NCI-H128 (cell line): ENCODE data around the gene NRL.
"Not testable (repeated sequence)": the region's sequence is repeated elsewhere in the genome, so short reads cannot be mapped to it uniquely, and the experiment has no call there.

ENCODE experiments used
- DNase-seq: peaks from one replicate; lab custom pipeline; 2025; ENCODE audit not compliant: unreplicated experiment; lab: John Stamatoyannopoulos, UW

Gene NRL

DNA sequence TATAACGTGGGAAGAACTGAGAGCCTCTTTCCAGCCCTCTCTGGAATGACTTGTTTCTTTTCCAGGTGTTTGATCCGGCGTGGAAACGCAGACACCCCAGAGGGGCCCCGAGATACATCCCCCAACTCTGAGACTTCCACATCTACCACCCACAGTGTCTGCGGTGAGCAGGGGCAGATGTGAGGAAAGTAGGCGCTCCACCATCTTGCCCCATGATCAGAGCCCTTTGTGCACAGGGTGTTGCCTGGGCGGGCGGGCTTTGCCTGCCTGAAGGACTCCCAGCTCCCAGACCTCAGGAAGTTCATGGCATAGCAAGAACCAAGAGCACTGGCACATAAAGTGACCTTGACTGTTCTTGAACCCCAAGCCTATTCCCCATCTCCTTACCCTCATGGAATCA is 60.1 kb downstream of the NRL start:
- DNase-seq: no peak

DNA sequence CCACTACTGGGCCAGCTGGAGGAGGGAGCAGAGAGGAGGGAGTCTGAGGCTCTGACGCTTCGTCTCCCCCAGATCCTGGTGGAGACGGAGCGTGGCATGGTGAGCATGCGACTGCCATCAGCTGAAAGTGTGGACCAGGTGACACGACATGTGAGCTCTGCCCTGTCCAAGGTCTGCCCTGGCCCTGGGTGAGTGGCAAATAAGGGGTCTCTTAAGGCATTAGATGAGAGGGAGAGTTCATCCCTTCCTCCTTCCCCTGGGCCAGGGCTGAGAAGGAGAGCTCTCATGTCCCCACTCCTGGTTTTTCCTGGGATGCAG is 60.5 kb downstream of the NRL start:
- DNase-seq: no peak

DNA sequence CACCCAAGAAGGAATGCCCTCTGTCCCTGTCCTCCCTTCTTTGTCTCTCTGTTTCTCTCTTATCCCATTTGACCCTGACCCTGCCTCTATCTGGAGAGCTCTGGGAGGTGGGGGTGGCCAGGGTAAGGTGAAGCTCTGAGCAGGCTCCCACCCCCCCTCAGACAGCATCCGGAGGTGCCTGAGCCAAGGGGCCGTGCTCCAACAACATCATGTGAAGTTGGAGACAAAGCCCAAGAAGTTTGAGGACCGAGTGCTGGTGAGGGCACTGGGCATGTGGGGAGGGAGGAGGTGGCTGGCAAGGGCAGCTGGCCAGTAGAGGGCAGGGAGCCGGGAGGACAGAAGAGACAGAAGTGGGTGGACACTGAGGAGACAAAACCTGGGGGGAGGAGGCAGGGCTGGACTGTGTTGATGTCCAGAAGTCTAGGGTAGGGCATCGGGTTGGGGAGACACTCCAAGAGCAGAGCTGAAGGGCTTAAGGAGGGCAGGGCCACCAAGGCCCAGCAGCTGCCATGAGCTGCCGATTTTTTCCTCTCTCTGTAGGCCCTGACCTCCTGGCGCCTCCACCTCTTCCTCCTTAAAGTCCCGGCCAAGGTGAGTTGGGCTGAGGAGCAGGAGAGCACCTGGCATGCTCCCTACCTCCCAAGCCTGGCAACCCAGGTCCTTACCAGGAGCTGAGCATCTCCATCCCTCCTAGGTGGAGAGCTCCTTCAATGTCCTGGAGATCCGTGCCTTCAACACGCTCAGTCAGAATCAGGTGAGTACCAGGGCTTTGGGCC is 61.0 kb downstream of the NRL start:
- DNase-seq: no peak

DNA sequence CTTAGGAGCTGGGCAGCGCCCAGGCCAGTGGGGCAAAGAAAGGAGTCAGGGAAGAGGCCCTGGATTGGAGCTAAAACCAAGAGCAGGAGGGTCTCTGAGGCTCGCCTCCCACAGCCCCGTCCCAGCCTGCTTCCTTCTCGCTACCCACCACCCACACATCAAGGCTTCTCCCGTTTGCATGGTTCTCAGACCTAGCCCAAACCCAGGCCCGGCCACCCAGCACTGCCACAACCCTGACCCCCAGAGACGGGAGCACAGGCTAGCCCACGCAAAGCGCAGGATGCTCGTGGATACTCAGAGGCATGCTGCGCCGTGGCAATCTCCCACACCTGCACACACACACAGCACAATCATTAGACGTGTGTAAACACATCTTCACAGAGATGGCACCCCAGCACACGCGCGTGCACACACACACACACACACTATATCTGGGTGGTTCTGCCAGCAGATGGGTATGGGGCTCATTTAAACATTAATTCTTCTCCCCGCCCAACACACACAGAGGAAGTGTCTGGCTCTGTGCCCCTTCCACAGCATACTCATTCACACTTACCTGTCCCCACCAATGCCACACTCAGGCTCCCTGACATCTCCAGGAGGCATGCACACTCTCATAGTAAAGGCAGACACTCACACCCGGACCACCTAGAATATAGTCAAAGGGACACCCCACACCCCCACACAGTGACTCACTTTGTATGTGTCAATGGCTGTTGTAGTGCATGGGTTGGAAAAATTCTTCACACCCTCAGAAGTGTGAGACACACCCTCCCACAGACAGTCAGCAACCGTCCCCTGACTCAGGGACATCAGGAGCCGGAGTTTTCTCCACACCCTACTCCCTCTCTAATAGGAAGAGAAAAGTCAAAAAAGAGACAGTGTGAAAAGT is 61.8 kb downstream of the NRL start:
- no peak for DNase-seq

DNA sequence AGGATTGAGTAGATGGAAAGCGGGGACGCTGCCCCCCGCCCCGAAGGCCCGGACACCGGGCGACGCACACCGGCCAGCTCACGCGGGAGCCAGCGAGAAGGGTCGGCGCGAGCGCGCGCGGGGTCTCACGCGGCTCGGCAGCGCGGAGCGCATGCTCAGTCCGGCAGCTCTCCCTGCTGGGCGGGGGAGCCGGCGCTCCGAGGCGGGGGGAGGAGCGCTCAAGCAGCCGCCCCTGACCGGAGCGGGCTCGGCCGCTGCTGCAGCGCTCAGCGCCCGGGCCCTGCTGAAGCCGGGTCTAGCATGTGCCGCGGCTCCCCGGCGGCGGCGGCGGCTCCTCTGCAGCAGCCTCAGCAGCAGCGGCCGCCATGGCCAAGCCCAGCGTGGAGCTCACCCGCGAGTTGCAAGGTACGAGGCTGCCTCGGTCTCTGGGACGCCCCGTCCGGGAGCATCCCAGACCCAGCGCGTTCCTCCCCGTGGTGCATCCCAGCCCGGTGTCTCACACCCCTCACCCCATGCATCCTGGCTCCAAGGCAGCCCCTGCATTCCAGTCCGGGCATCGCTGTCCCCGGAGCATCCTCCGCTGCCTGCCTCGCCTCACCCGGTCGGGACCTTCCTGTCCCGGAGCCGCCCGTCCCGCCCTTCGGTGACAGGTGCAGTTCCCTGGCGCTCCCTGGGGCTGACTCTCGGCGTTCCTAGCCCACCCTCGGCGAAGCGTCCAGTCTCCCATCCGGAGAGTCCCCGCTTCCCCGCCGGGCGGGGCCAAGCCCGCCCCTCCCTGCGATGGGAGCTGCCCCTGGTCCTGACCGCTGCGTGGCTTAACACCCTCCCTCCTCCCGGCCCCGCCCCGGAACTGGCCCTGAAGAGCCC is 62.7 kb downstream of the NRL start, which contains the start of gene CARMIL3:
Gene CARMIL3, plus strand, starts transcription at position 221 of the 867 bp plus-strand sequence. Its CDS starts 145 bp downstream, at position 366.
- DNase-seq: peak; percentile 43

DNA sequence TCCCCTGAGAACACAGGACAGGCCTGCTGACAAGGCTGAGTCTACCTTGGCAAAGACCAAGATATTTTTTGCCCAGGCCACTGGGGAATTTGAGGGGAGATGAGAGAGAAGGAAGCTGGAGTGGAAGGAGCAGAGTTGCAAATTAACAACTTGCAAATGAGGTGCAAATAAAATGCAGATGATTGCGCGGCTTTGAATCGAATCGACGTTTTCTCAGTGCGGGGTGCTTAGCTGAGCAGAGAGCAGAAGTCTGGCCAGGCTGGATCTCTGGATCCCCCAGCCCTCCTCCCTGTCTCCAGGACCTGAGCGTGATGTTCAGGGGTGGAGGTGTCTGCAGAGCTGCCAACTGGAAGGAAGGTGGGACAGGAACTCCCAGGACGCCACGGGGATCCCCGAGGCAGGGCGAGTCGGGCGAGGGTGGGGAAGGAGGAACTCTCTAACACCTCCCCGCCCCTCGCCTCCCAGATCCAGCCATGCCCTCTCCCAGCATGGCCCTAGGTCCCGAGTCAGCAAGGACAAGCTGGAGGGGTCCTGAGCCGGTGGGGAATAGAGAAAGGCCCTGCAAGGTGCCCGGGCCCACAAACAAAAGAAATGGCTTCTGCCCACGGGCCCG is 63.5 kb downstream of the NRL start:
- no peak for DNase-seq

DNA sequence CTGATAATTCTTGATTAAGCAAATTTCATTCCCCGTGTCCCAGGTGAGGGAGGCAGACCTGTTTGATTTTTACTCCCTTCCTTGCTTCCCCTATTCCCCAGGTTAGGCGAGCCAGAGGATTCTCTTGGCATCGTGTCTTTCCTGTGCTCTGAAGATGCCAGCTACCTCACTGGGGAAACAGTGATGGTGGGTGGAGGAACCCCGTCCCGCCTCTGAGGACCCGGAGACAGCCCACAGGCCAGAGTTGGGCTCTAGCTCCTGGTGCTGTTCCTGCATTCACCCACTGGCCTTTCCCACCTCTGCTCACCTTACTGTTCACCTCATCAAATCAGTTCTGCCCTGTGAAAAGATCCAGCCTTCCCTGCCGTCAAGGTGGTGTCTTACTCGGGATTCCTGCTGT is 64.0 kb downstream of the NRL start:
- DNase-seq: not testable (repeated sequence)

DNA sequence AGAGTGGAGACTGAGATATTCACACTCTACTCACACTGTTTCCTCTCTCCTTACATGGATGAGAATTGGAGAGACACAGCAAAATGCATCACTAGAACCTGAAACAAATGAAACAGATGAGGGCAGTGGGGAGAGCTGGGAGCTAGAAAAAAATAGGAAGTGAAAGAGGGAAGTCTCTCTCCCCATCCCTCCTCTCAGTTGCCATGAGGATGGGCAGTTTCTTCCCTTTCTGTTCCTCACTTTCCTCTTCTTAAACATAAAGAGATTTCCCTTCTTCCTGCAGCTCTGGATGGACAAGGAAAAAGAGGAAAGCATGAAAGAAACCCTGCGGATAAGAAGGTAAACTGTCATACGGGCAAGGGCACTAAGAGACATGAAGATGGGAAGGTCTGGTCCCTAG is 65.7 kb downstream of the NRL start:
- DNase-seq: not testable (repeated sequence)

DNA sequence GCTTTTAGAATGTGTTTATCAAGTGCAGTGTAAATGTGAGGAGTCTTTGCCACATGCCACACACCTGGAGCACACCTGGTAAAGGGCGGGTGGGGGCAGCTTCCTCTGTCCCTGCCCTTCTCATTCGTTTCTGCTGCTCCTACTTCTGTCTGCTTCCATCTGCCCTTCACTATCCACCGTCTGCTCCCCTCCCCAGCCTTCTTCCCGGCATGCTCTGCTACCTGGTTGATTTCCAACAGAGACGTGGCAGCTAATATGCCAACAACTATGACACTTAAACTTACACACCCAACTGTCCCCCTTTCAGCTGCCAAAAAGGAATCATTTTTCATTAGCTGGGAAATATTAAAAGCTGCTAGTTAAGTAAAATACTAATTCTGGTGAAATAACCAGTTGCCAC is 72.0 kb downstream of the NRL start:
- no peak for DNase-seq

DNA sequence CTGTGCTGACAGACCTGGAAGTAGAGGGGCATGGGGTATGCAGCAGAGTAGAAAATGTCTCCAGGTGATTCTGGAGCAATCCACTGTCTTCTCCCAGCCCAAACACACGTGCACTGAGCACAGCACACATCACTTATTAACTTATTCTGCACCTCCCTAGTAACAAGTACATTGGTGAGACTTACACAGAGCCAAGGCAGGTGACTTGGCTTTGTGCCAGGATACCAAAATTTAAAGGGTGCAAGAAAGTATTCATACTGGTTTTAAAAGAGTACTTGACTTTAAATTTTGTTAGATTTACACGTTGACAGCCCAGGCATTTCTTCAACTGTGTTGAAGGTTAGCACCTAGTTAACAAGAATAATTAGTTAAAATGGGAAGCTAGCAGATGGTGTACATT is 74.1 kb downstream of the NRL start:
- no peak for DNase-seq

DNA sequence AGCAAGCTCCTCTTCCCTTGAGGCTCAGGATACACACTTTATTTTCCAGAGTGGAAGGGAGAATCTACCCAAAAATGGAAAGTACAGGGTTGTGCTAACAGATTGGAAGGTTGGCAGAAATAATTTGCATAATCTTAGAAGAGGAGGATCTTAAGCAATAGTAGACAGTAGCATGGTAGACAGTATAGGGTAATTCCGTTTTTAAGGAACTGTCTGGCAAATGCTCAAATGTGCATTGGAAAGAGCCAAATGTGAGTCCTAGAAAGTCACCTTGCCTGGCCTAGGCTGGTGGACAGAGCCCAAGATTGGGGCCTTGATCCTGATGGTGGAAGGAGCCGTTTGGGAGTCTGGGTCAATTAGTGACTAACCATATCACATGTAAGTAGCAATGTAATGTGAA is 76.1 kb downstream of the NRL start:
- DNase-seq: no peak

DNA sequence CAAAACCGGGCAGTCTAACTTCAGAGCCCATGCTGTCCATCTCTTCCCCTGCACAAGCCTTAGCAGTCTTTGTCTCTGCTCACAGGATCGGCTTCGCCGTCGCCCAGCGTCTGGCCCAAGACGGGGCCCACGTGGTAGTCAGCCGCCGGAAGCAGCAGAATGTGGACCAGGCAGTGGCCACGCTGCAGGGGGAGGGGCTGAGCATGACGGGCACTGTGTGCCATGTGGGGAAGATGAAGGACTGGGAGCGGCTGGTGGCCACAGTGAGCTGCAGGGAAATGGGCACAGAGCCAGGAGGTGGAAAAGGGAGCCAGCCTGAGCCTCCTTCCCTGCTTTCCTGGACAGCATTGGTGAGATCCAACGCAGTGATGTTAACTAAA is 77.1 kb downstream of the NRL start:
- no peak for DNase-seq

DNA sequence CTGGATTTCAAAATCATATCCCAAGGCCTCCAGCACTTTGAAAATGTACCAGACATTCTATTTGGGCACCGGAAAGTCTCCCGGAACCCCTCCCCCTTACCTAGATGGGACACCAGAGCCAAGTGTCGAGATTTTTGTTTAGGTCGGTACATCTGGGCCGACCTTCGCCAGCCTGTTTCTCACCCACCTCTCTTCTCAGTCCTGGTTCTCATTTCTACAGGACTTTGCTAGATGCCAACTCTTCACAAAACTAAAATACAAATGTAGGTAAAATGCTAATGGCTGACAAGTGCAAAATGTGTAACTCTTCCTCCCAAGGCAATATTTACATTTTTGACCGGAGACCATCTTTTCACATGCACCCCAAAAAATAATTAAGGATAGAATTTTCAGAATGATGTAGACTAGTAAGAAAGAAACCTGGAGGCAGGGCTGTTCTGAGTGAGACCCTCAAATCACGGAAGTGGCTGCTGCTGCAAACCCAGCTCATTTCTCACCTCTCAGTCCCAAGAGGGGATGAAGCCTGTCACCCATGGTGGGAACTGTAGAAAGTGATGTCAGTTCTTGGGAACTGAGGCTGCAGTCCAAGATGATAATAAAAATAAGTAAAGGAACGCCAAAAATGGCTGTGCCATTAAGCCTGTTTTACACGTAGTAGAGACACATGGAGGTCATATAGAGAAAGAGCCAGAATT is 77.6 kb downstream of the NRL start:
- not testable (repeated sequence) for DNase-seq

DNA sequence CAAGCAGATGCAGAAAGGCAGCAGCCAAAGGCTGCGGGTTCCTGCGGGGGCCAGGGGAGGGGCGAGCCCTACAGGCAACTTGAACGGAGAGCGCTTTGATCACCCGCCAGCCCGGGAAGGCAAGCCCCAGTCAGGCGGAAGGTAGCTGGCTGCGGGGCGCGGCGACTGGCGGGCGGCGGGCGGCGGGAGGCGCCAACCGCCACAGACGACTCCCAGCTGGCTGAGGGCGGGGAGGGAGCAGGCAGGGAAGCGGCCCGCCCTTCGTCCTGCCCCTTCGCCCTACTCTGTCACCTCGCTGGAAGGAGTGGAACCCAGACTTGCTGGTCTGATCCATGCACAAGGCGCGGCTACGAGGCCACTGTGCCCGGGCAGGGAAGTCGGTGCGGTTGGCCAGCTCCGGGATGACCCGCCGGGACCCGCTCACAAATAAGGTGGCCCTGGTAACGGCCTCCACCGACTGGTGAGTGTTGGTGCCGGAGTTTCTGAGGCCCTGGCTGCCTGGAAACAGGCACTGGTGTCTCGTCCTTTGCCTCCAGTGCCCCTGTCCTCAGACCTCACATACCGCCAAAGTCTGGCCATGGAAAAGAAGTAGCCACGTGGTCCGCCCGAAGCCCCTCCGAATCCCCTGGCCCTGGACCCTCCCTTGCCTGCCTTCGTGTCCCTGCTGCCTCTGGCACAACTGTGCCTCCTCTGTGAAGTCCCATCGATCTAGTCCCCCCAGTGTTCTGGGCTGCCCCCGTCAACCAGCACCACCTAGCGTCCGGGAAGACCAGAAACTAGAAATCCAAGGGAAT is 78.4 kb downstream of the NRL start:
- peak; percentile 43 for DNase-seq

DNA sequence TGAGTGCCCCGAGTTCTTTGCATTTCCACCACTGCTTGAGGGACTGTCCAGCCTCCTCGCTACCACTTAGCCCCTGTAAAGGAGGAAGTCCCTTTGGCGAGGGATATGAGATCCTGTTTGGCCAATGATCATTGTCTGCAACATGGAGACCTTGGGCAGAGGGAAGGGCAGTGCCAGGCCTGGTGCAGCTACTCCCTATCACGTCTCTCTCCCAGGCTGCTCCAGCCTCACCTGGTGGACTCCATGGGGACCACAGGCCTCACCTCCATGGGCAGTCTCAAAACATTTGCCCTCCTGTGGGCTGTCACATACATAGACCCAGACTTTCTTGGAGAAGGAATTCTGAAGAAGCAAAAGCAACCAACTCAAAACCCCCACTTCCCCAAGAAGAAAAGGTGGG is 79.0 kb downstream of the NRL start:
- not testable (repeated sequence) for DNase-seq

DNA sequence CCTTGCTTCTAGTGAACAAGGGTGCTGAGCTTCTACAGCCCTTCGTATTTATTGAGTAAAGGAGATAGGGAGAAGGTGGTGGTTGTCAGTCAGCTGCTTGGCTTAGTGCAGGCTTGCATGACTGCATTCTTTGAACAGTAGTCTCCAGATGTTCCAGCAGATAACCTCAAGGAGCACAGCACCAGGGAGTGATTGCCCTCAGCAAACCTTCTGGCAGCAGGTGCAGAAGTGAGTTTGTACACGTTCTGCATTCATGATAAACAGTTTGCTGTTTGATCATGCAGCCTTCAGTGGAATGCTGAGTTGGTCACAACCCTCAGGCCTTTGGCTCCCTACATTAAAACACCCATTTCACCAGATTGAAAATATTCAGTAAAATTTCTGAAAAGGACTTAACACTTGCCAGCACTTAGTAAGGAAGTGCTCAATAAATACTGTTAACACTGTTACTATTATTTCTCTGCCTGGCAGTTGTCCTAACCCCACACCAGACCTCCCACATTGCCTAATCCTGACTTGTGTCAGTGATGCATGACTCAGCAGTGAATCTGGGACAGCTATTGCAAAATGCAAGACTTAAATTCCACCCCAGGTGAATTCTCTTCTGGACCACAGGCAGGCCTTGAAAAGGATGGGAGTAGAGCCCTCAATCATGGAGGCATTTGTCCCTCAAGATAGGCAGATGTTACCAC is 81.9 kb downstream of the NRL start:
- DNase-seq: no peak

DNA sequence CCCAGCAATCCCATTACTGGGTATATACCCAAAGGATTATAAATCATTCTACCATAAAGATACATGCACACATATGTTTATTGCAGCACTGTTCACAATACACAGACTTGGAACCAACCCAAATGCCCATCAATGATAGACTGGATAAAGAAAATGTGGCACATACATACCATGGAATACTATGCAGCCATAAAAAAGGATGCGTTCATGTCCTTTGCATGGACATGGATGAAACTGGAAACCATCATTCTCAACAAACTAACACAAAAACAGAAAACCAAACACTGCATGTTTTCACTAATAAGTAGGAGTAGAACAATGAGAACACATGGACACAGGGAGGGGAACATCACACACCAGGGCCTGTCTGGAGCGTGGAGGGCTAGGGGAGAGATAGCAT is 83.4 kb downstream of the NRL start:
- DNase-seq: not testable (repeated sequence)

DNA sequence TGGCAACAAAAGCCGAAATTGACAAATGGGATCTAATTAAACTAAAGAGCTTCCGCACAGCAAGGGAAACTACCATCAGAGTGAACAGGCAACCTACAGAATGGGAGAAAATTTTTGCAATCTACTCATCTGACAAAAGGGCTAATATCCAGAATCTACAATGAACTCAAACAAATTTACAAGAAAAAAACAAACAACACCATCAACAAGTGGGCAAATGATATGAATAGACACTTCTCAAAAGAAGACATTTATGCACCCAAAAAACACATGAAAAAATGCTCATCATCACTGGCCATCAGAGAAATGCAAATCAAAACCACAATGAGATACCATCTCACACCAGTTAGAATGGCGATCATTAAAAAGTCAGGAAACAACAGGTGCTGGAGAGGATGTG is 85.1 kb downstream of the NRL start:
- not testable (repeated sequence) for DNase-seq
